Measurements from ENCODE around the gene SYNC.

- TF ChIP-seq, protein P1, sequence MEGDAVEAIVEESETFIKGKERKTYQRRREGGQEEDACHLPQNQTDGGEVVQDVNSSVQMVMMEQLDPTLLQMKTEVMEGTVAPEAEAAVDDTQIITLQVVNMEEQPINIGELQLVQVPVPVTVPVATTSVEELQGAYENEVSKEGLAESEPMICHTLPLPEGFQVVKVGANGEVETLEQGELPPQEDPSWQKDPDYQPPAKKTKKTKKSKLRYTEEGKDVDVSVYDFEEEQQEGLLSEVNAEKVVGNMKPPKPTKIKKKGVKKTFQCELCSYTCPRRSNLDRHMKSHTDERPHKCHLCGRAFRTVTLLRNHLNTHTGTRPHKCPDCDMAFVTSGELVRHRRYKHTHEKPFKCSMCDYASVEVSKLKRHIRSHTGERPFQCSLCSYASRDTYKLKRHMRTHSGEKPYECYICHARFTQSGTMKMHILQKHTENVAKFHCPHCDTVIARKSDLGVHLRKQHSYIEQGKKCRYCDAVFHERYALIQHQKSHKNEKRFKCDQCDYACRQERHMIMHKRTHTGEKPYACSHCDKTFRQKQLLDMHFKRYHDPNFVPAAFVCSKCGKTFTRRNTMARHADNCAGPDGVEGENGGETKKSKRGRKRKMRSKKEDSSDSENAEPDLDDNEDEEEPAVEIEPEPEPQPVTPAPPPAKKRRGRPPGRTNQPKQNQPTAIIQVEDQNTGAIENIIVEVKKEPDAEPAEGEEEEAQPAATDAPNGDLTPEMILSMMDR (conservative IDR thresholded peaks at IDR 0.05; ENCODE audit: low read depth, low read length): no peak
- TF ChIP-seq EZH2 (IDR thresholded peaks at IDR 0.05; ENCODE audit: low read length, unreplicated experiment): no peak
Observed at GRCh38 chr1:32676945-32677344, 25.6 kb downstream of the SYNC start.

All from PC-3 (cell line).